Measurements from ENCODE around the gene NRL. TPM values are rescaled to one million over a fixed set of nuclear protein-coding genes. Genes with fewer than 3 reads are reported as not detected.

Gene NRL
- total RNA-seq, 1 donor from 2014 or later: 0.96 TPM

GRCh38 chr14:24137529-24138395 lies 23.0 kb upstream of the NRL start:
- Mint-ChIP-seq H3K36me3 (ENCODE audit: low read depth) (peaks cover 50% of the 10 kb centered on the region), H3K27ac (peak overlapping the region; percentile 30), H3K27me3 (no peaks in the 10 kb centered on the region), H3K4me1 (peaks cover 48% of the 10 kb centered on the region), H3K9me3 (no peaks in the 10 kb centered on the region), H3K4me3 (peak overlapping the region; percentile 94)
- no peak for DNase-seq
- intact Hi-C loops (cut with micrococcal nuclease): no loop called here

GRCh38 chr14:24136684-24137528 lies 22.2 kb upstream of the NRL start:
- no peaks in the 10 kb centered on the region for H3K27me3 Mint-ChIP-seq
- peaks cover 50% of the 10 kb centered on the region for H3K36me3 Mint-ChIP-seq (ENCODE audit: low read depth)
- no peak for DNase-seq
- peaks cover 49% of the 10 kb centered on the region for H3K4me1 Mint-ChIP-seq
- H3K27ac Mint-ChIP-seq: peak overlapping the region; percentile 90
- intact Hi-C loops (cut with micrococcal nuclease): loop anchor here (1.0 kb wide), 4 partner anchors 9 to 76 kb away; partner anchors contain the start of genes CHMP4A, DCAF11, IRF9 and NRL
- H3K9me3 Mint-ChIP-seq: no peaks in the 10 kb centered on the region
- H3K4me3 Mint-ChIP-seq: peak overlapping the region; percentile 94

GRCh38 chr14:24135834-24136683 lies 21.3 kb upstream of the NRL start, which contains the start of gene PSME1:
PSME1 (plus strand) TSS chr14:24136194; CDS start chr14:24136263, 69 bp downstream.
- Mint-ChIP-seq H3K9me3 (no peaks in the 10 kb centered on the region), H3K4me1 (peaks cover 49% of the 10 kb centered on the region), H3K27me3 (no peaks in the 10 kb centered on the region), H3K36me3 (ENCODE audit: low read depth) (peaks cover 47% of the 10 kb centered on the region), H3K27ac (peak within 1 kb of the TSS; percentile 93), H3K4me3 (peak within 1 kb of the TSS; percentile 94)
- peak; percentile 98 for DNase-seq
- intact Hi-C loops (cut with micrococcal nuclease): loop anchor here (1.0 kb wide), 4 partner anchors 10 to 77 kb away; partner anchors contain the start of genes CHMP4A, DCAF11, IRF9 and NRL

GRCh38 chr14:24135584-24135833 lies 20.8 kb upstream of the NRL start:
- H3K27ac Mint-ChIP-seq: peak overlapping the region; percentile 93
- DNase-seq: no peak
- peaks cover 45% of the 10 kb centered on the region for H3K36me3 Mint-ChIP-seq (ENCODE audit: low read depth)
- peak overlapping the region; percentile 94 for H3K4me3 Mint-ChIP-seq
- H3K9me3 Mint-ChIP-seq: no peaks in the 10 kb centered on the region
- intact Hi-C loops (cut with micrococcal nuclease): no loop called here
- H3K27me3 Mint-ChIP-seq: no peaks in the 10 kb centered on the region
- peaks cover 49% of the 10 kb centered on the region for H3K4me1 Mint-ChIP-seq

GRCh38 chr14:24133735-24134134 lies 19.0 kb upstream of the NRL start:
- DNase-seq: no peak
- H3K9me3 Mint-ChIP-seq: no peaks in the 10 kb centered on the region
- no peak overlapping the region for H3K4me3 Mint-ChIP-seq
- peaks cover 30% of the 10 kb centered on the region for H3K36me3 Mint-ChIP-seq (ENCODE audit: low read depth)
- H3K27ac Mint-ChIP-seq: no peak overlapping the region
- no peaks in the 10 kb centered on the region for H3K27me3 Mint-ChIP-seq
- H3K4me1 Mint-ChIP-seq: peaks cover 36% of the 10 kb centered on the region
- intact Hi-C loops (cut with micrococcal nuclease): no loop called here

- peak overlapping the region; percentile 50 for H3K27ac Mint-ChIP-seq
These were observed 18.2 kb upstream of the NRL start for GRCh38 chr14:24132976-24133375.

GRCh38 chr14:24132061-24132685 lies 17.4 kb upstream of the NRL start:
- Mint-ChIP-seq H3K4me1 (peaks cover 28% of the 10 kb centered on the region), H3K9me3 (no peaks in the 10 kb centered on the region), H3K27ac (peak overlapping the region; percentile 50), H3K27me3 (no peaks in the 10 kb centered on the region), H3K36me3 (ENCODE audit: low read depth) (peaks cover 16% of the 10 kb centered on the region), H3K4me3 (peak overlapping the region; percentile 24)
- intact Hi-C loops (cut with micrococcal nuclease): no loop called here
- no peak for DNase-seq

More at GRCh38 chr14:24132976-24133375, 18.2 kb upstream of the NRL start:
- Mint-ChIP-seq H3K36me3 (ENCODE audit: low read depth) (peaks cover 22% of the 10 kb centered on the region), H3K9me3 (no peaks in the 10 kb centered on the region), H3K4me3 (no peak overlapping the region), H3K4me1 (peaks cover 30% of the 10 kb centered on the region), H3K27me3 (no peaks in the 10 kb centered on the region)
- DNase-seq: no peak
- intact Hi-C loops (cut with micrococcal nuclease): no loop called here

GRCh38 chr14:24131549-24131966 lies 16.8 kb upstream of the NRL start:
- Mint-ChIP-seq H3K4me1 (peaks cover 21% of the 10 kb centered on the region), H3K36me3 (ENCODE audit: low read depth) (peaks cover 10% of the 10 kb centered on the region)

GRCh38 chr14:24130717-24131548 lies 16.2 kb upstream of the NRL start:
- peaks cover 19% of the 10 kb centered on the region for H3K4me1 Mint-ChIP-seq
- peaks cover 8% of the 10 kb centered on the region for H3K36me3 Mint-ChIP-seq (ENCODE audit: low read depth)
- DNase-seq: no peak
- no peaks in the 10 kb centered on the region for H3K27me3 Mint-ChIP-seq
- no peak overlapping the region for H3K27ac Mint-ChIP-seq
- intact Hi-C loops (cut with micrococcal nuclease): no loop called here
- H3K9me3 Mint-ChIP-seq: no peaks in the 10 kb centered on the region
- H3K4me3 Mint-ChIP-seq: no peak overlapping the region

More at GRCh38 chr14:24131549-24131966, 16.8 kb upstream of the NRL start:
- DNase-seq: no peak
- Mint-ChIP-seq H3K9me3 (no peaks in the 10 kb centered on the region), H3K4me3 (no peak overlapping the region), H3K27me3 (no peaks in the 10 kb centered on the region), H3K27ac (peak overlapping the region; percentile 19)
- intact Hi-C loops (cut with micrococcal nuclease): no loop called here

- no peaks in the 10 kb centered on the region for H3K27me3 Mint-ChIP-seq
- no peak within 1 kb of the TSS for H3K4me3 Mint-ChIP-seq
- H3K9me3 Mint-ChIP-seq: no peaks in the 10 kb centered on the region
- H3K36me3 Mint-ChIP-seq (ENCODE audit: low read depth): peaks cover 8% of the 10 kb centered on the region
- H3K27ac Mint-ChIP-seq: no peak within 1 kb of the TSS
- intact Hi-C loops (cut with micrococcal nuclease): no loop called here
- DNase-seq: no peak
- H3K4me1 Mint-ChIP-seq: peaks cover 16% of the 10 kb centered on the region
These were observed 15.6 kb upstream of the NRL start, which contains the start of gene FITM1 for GRCh38 chr14:24130380-24130716. FITM1 (plus strand) TSS chr14:24130659; CDS start chr14:24131564, 905 bp downstream.

GRCh38 chr14:24129410-24129998 lies 14.8 kb upstream of the NRL start:
- intact Hi-C loops (cut with micrococcal nuclease): no loop called here
- Mint-ChIP-seq H3K36me3 (ENCODE audit: low read depth) (peaks cover 11% of the 10 kb centered on the region), H3K4me1 (peaks cover 13% of the 10 kb centered on the region), H3K27me3 (no peaks in the 10 kb centered on the region), H3K9me3 (no peaks in the 10 kb centered on the region), H3K27ac (no peak overlapping the region), H3K4me3 (no peak overlapping the region)
- DNase-seq: no peak

- intact Hi-C loops (cut with micrococcal nuclease): no loop called here
- Mint-ChIP-seq H3K9me3 (no peaks in the 10 kb centered on the region), H3K4me1 (peaks cover 11% of the 10 kb centered on the region), H3K27me3 (no peaks in the 10 kb centered on the region), H3K27ac (no peak overlapping the region), H3K36me3 (ENCODE audit: low read depth) (peaks cover 24% of the 10 kb centered on the region), H3K4me3 (no peak overlapping the region)
- DNase-seq: no peak
These were observed 12.9 kb upstream of the NRL start for GRCh38 chr14:24127673-24128072.
